A549 (cell line): Measurements from ENCODE around the gene SAMD10.

Source experiments
- CEBPB ChIP-seq, 2 experiments: fragments of >200 bp in 1 of 2; sonication (Bioruptor Twin) in 1 of 2; formaldehyde crosslinking in 1 of 2; IDR thresholded peaks; 2 replicates each; pipeline ENCODE4 v1.6.1; 2012 to 2016
- CTCF ChIP-seq: fragments of >200 bp; sonication (Bioruptor Twin); formaldehyde crosslinking; IDR thresholded peaks from 3 replicates; pipeline ENCODE4 v1.5.1; 2016
- HOXB5 ChIP-seq: fragments of 250-450 bp; sonication (Bioruptor Pico); IDR thresholded peaks from 2 replicates; pipeline ENCODE4 v1.5.0; 2020; ENCODE audit warnings: mild to moderate bottlenecking, moderate library complexity
- JUN ChIP-seq, 2 experiments: fragments of >200 bp; sonication (Bioruptor Twin); formaldehyde crosslinking; IDR thresholded peaks; 2 replicates in 1 of 2; 3 replicates in 1 of 2; pipeline ENCODE4 v1.6.1; 2016 to 2017
- MAX ChIP-seq: IDR thresholded peaks from 2 replicates; pipeline ENCODE4 v1.6.1; 2012
- RAD21 ChIP-seq, 2 experiments: fragments of >200 bp in 1 of 2; sonication (Bioruptor Twin) in 1 of 2; formaldehyde crosslinking in 1 of 2; IDR thresholded peaks in 1 of 2; conservative IDR thresholded peaks in 1 of 2; 2 replicates in 1 of 2; 3 replicates in 1 of 2; pipeline ENCODE4 v1.6.1; 2012 to 2018; ENCODE audit warnings: inconsistent platforms in 1 of 2
- RFX5 ChIP-seq: fragments of 450-650 bp; IDR thresholded peaks from 2 replicates; pipeline ENCODE4 v1.7.1; 2014; ENCODE audit warnings: antibody characterized with exemption, mild to moderate bottlenecking, moderate library complexity
- RNF2 ChIP-seq: fragments of 200-600 bp; sonication (generic); IDR thresholded peaks from 2 replicates; pipeline ENCODE4 v1.6.1; 2016; ENCODE audit warnings: low read depth, mild to moderate bottlenecking, antibody characterized with exemption, moderate library complexity, borderline replicate concordance

- no peak for TF ChIP-seq HOXB5 (CRISPR knock-in tag)
- no peak for TF ChIP-seq RFX5
- TF ChIP-seq CEBPB (IDR thresholded peaks at IDR 0.05): no peak
- TF ChIP-seq CTCF: no peak
- no peak for TF ChIP-seq MAX
- no peak for TF ChIP-seq RAD21 (conservative IDR thresholded peaks at IDR 0.05 in 1 of 2, IDR thresholded peaks at IDR 0.05 in 1 of 2)
- TF ChIP-seq RNF2: no peak
- TF ChIP-seq JUN (IDR thresholded peaks at IDR 0.05): no peak
Measured at GRCh38 chr20:63952769-63953168, 26.7 kb downstream of the SAMD10 start.
